Smooth muscle cell (in vitro differentiated cells): ENCODE data around the gene FXYD4. TPM values are rescaled to one million over a fixed set of nuclear protein-coding genes. Genes with fewer than 3 reads are reported as not detected.
A peak's percentile ranks its signal among the peaks of the same experiment; 100 is the strongest.

Experiments used
- DNase-seq: peaks from one replicate; lab custom pipeline; 2025; ENCODE audit not compliant: unreplicated experiment; lab: John Stamatoyannopoulos, UW
- H2AFZ ChIP-seq: fragments of 200-600 bp; sonication (generic); 2 replicates; pipeline ENCODE4 v1.6.0; 2016; ENCODE audit warnings: antibody characterized with exemption, low read depth, mild to moderate bottlenecking
- H3F3A ChIP-seq: fragments of 200-600 bp; sonication (generic); 2 replicates; pipeline ENCODE4 v1.6.0; 2017; ENCODE audit warnings: antibody characterized with exemption, low read depth
- H3K27ac ChIP-seq: fragments of 200-600 bp; sonication (generic); 2 replicates; pipeline ENCODE4 v1.5.1; 2016; ENCODE audit warnings: low read depth, mild to moderate bottlenecking
- H3K27me3 ChIP-seq: fragments of 200-600 bp; sonication (generic); 2 replicates; pipeline ENCODE4 v1.6.1; 2016; ENCODE audit warnings: low read depth, mild to moderate bottlenecking
- H3K36me3 ChIP-seq: fragments of 200-600 bp; sonication (generic); 2 replicates; pipeline ENCODE4 v1.5.1; 2016; ENCODE audit warnings: low read depth
- H3K4me1 ChIP-seq: fragments of 200-600 bp; sonication (generic); 2 replicates; pipeline ENCODE4 v1.5.1; 2016; ENCODE audit warnings: low read depth
- H3K4me2 ChIP-seq: fragments of 200-600 bp; sonication (generic); 2 replicates; pipeline ENCODE4 v1.6.0; 2016; ENCODE audit warnings: mild to moderate bottlenecking
- H3K4me3 ChIP-seq: fragments of 200-600 bp; sonication (generic); 2 replicates; pipeline ENCODE4 v1.5.1; 2016; ENCODE audit warnings: mild to moderate bottlenecking
- H3K79me2 ChIP-seq: fragments of 200-600 bp; sonication (generic); 2 replicates; pipeline ENCODE4 v1.6.0; 2016; ENCODE audit warnings: low read depth, mild to moderate bottlenecking
- H3K9ac ChIP-seq: fragments of 200-600 bp; sonication (generic); 2 replicates; pipeline ENCODE4 v1.6.0; 2016; ENCODE audit warnings: low read depth
- H3K9me3 ChIP-seq: fragments of 200-600 bp; sonication (generic); replicated peaks from 2 replicates; pipeline ENCODE4 v1.5.1; 2016; ENCODE audit warnings: low read depth
- H4K20me1 ChIP-seq: fragments of 200-600 bp; sonication (generic); 2 replicates; pipeline ENCODE4 v1.6.0; 2016; ENCODE audit warnings: low read depth
- WGBS: methylation state at CpG from one replicate; pipeline ENCODE4 v1.1.7; 2016; ENCODE audit warnings: low lambda C conversion rate; 5-methylcytosine and 5-hydroxymethylcytosine counted together
- polyA plus RNA-seq: library from polyadenylated mRNA; unstranded; fragments of >200 nt; fragmentation: Nextera tagmentation; extraction: Ambion mirVana; gene quantifications from 2 replicates; pipeline ENCODE4 v1.2.1, GENCODE V29; 2016
- total RNA-seq: library from RNA; depleted of rRNA; stranded (reverse); fragments of >200 nt; gene quantifications from 2 replicates; pipeline ENCODE4 v1.2.3, GENCODE V29; 2014
- TF ChIP-seq, protein P1 (sequence below): fragments of 200-600 bp; sonication (generic); IDR thresholded peaks from 2 replicates; pipeline ENCODE4 v1.5.1; 2017; ENCODE audit warnings: borderline replicate concordance, mild to moderate bottlenecking, antibody characterized with exemption; ENCODE audit not compliant: insufficient read depth, poor library complexity, severe bottlenecking

The FXYD4 gene
- total and polyA plus RNA-seq, 2 experiments from 2014 or later: not detected

GRCh38 chr10:43361547-43362190, 9.8 kb upstream of the FXYD4 start:
- TF ChIP-seq, protein P1, sequence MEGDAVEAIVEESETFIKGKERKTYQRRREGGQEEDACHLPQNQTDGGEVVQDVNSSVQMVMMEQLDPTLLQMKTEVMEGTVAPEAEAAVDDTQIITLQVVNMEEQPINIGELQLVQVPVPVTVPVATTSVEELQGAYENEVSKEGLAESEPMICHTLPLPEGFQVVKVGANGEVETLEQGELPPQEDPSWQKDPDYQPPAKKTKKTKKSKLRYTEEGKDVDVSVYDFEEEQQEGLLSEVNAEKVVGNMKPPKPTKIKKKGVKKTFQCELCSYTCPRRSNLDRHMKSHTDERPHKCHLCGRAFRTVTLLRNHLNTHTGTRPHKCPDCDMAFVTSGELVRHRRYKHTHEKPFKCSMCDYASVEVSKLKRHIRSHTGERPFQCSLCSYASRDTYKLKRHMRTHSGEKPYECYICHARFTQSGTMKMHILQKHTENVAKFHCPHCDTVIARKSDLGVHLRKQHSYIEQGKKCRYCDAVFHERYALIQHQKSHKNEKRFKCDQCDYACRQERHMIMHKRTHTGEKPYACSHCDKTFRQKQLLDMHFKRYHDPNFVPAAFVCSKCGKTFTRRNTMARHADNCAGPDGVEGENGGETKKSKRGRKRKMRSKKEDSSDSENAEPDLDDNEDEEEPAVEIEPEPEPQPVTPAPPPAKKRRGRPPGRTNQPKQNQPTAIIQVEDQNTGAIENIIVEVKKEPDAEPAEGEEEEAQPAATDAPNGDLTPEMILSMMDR: no peak
- DNase-seq: no peak
- no peaks in the 10 kb centered on the region for H3K4me1 ChIP-seq
- H3K9ac ChIP-seq: no peak overlapping the region
- H3K36me3 ChIP-seq: no peaks in the 10 kb centered on the region
- no peaks in the 10 kb centered on the region for H3K27me3 ChIP-seq
- peak overlapping the region; percentile 92 for H3K4me2 ChIP-seq
- 28% methylated on average over 21 of the region's 21 CpGs for WGBS
- no peaks in the 10 kb centered on the region for H3K9me3 ChIP-seq
- H3K27ac ChIP-seq: no peak overlapping the region
- H3K79me2 ChIP-seq: no peaks in the 10 kb centered on the region
- H2AFZ ChIP-seq: peak overlapping the region; percentile 92
- peak overlapping the region; percentile 66 for H3K4me3 ChIP-seq
- H3F3A ChIP-seq: no peaks in the 10 kb centered on the region
- no peaks in the 10 kb centered on the region for H4K20me1 ChIP-seq

GRCh38 chr10:43362191-43362839, 9.1 kb upstream of the FXYD4 start:
- no peaks in the 10 kb centered on the region for H3K27me3 ChIP-seq
- peak overlapping the region; percentile 66 for H3K4me3 ChIP-seq
- no peaks in the 10 kb centered on the region for H3F3A ChIP-seq
- no peaks in the 10 kb centered on the region for H4K20me1 ChIP-seq
- no peaks in the 10 kb centered on the region for H3K79me2 ChIP-seq
- DNase-seq: peak; percentile 67
- peak overlapping the region; percentile 92 for H3K4me2 ChIP-seq
- H2AFZ ChIP-seq: peak overlapping the region; percentile 94
- 19% methylated on average over 48 of the region's 48 CpGs for WGBS
- H3K27ac ChIP-seq: no peak overlapping the region
- TF ChIP-seq, protein P1: peak; percentile 33
- no peaks in the 10 kb centered on the region for H3K4me1 ChIP-seq
- no peaks in the 10 kb centered on the region for H3K36me3 ChIP-seq
- H3K9me3 ChIP-seq: no peaks in the 10 kb centered on the region
- peak overlapping the region; percentile 49 for H3K9ac ChIP-seq

GRCh38 chr10:43365001-43365400, 6.4 kb upstream of the FXYD4 start:
- Histone ChIP-seq H3K9me3 (no peaks in the 10 kb centered on the region), H3K27ac (no peak overlapping the region), H3K79me2 (no peaks in the 10 kb centered on the region), H3K4me1 (no peaks in the 10 kb centered on the region), H3K4me3 (no peak overlapping the region), H3K36me3 (no peaks in the 10 kb centered on the region), H3F3A (no peaks in the 10 kb centered on the region), H3K27me3 (no peaks in the 10 kb centered on the region), H3K9ac (no peak overlapping the region), H4K20me1 (no peaks in the 10 kb centered on the region), H3K4me2 (no peak overlapping the region), H2AFZ (no peak overlapping the region)
- DNase-seq: no peak
- TF ChIP-seq, protein P1: no peak
- 88% methylated on average over 3 of the region's 3 CpGs for WGBS
